Neural crest cell (in vitro differentiated cells): ENCODE results near the gene MTHFSD. TPM values are rescaled to one million over a fixed set of nuclear protein-coding genes. Genes with fewer than 3 reads are reported as not detected.

Source experiments
- DNase-seq: peaks from one replicate; pipeline ENCODE4 v3.0.0; 2021; ENCODE audit warnings: low read depth, mixed read lengths, low spot score
- H3K27ac Mint-ChIP-seq: one replicate; pipeline ENCODE4 v1.8.0; 2021; ENCODE audit warnings: mild to moderate bottlenecking, mixed read lengths; ENCODE audit not compliant: unreplicated experiment
- H3K27me3 Mint-ChIP-seq: 2 replicates; pipeline ENCODE4 v1.8.0; 2021; ENCODE audit warnings: low read depth, mild to moderate bottlenecking, mixed read lengths
- H3K36me3 Mint-ChIP-seq: 2 replicates; pipeline ENCODE4 v1.8.0; 2021; ENCODE audit warnings: low read depth, mild to moderate bottlenecking, mixed read lengths
- H3K4me1 Mint-ChIP-seq: 2 replicates; pipeline ENCODE4 v1.8.0; 2021; ENCODE audit warnings: mixed read lengths
- H3K4me3 Mint-ChIP-seq: one replicate; pipeline ENCODE4 v1.8.0; 2021; ENCODE audit warnings: mild to moderate bottlenecking, mixed read lengths
- H3K9me3 Mint-ChIP-seq: 2 replicates; pipeline ENCODE4 v1.8.0; 2021; ENCODE audit warnings: mixed read lengths
- CTCF ChIP-seq: fragments of 200-600 bp; sonication (generic); conservative IDR thresholded peaks from 2 replicates; pipeline ENCODE4 v1.5.0; 2021; ENCODE audit warnings: antibody characterized with exemption, mild to moderate bottlenecking
- total RNA-seq: library from RNA; stranded (reverse); gene quantifications from 2 replicates; pipeline ENCODE4 v1.2.1, GENCODE V29; 2021

Gene MTHFSD
- total RNA-seq, 1 donor from 2014 or later, result 14.0 TPM

DNA sequence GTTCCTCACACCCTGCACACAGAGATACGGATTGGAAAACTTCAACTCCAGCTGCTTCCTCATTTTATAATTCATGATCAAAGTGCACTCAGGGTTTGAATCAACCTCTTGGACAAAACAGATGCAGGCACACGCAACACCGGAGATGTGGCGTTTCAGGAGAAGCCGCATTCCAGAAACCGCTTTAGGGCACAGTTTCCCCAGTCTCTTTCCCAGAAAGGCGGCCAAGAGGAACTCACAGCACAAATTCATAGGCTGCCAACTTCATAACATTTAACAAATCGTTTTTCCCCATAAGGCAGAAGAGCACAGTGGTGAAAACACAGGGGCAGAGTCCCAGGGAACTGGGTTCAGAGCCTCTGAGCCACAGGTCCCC, 8.4 kb downstream of the MTHFSD start:
- Mint-ChIP-seq H3K27ac (peak overlapping the region; percentile 57), H3K36me3 (peaks cover 3% of the 10 kb centered on the region), H3K27me3 (no peaks in the 10 kb centered on the region), H3K9me3 (no peaks in the 10 kb centered on the region), H3K4me3 (no peak overlapping the region), H3K4me1 (no peaks in the 10 kb centered on the region)
- TF ChIP-seq CTCF, result no peak
- no peak for DNase-seq

DNA sequence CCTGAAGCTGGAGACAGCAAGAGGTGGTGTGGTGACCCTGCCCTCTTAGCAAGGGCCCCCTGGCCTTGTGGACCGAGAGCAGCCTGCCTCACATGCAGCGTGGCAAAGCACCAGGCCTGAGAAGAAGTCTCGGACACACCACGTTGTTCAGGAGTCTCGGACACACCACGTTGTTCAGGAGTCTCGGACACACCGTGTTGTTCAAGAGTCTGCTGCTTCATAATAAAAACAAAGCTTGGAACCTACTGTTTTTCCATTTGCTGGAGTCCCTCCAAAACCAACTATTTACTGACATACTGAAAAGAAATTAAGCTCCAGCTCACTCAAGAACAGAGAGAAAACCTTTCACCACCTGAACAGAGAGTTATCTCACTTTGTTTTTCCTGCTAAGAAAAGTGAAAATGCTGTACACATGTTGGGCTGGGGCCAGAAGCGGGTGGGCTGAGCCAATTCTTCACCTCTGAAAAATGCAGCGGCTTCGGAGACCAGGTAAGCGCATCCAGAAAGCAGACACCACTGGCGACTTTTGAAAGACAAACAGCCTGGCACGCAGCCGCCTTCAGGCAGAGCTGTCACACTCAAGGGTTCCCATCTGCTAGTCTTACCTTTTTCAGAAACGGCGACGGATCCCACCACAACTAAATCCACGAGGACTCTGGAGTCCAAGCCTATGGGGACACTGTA, 8.9 kb downstream of the MTHFSD start:
- Mint-ChIP-seq H3K9me3 (no peaks in the 10 kb centered on the region), H3K36me3 (peaks cover 3% of the 10 kb centered on the region), H3K4me3 (no peak overlapping the region), H3K27me3 (no peaks in the 10 kb centered on the region), H3K27ac (peak overlapping the region; percentile 57), H3K4me1 (no peaks in the 10 kb centered on the region)
- no peak for TF ChIP-seq CTCF
- no peak for DNase-seq

- no peak overlapping the region for H3K27ac Mint-ChIP-seq
- no peaks in the 10 kb centered on the region for H3K27me3 Mint-ChIP-seq
- H3K4me1 Mint-ChIP-seq, result no peaks in the 10 kb centered on the region
- no peak for TF ChIP-seq CTCF
- H3K9me3 Mint-ChIP-seq, result no peaks in the 10 kb centered on the region
- H3K4me3 Mint-ChIP-seq, result no peak overlapping the region
- no peak for DNase-seq
- H3K36me3 Mint-ChIP-seq, result peaks cover 3% of the 10 kb centered on the region
Measured at GRCh38 chr16:86545481-86545880, 9.6 kb downstream of the MTHFSD start.

GRCh38 chr16:86542756-86543750, 12.0 kb downstream of the MTHFSD start:
- H3K9me3 Mint-ChIP-seq, result no peaks in the 10 kb centered on the region
- no peak for DNase-seq
- no peak overlapping the region for H3K27ac Mint-ChIP-seq
- no peaks in the 10 kb centered on the region for H3K4me1 Mint-ChIP-seq
- TF ChIP-seq CTCF, result no peak
- H3K4me3 Mint-ChIP-seq, result no peak overlapping the region
- no peaks in the 10 kb centered on the region for H3K27me3 Mint-ChIP-seq
- H3K36me3 Mint-ChIP-seq, result peaks cover 3% of the 10 kb centered on the region

GRCh38 chr16:86541560-86541959, 13.5 kb downstream of the MTHFSD start:
- Mint-ChIP-seq H3K27ac (no peak overlapping the region), H3K27me3 (no peaks in the 10 kb centered on the region), H3K4me3 (no peak overlapping the region), H3K36me3 (peaks cover 3% of the 10 kb centered on the region), H3K9me3 (no peaks in the 10 kb centered on the region), H3K4me1 (peaks cover 2% of the 10 kb centered on the region)
- no peak for DNase-seq
- TF ChIP-seq CTCF, result no peak
